CD14-positive monocyte (primary cell): Measurements from ENCODE around the gene PHACTR4. TPM values are rescaled to one million over a fixed set of nuclear protein-coding genes. Genes with fewer than 3 reads are reported as not detected.

Experiments used
- DNase-seq, 3 donors: peaks; one replicate each; pipeline ENCODE4 v3.0.0-alpha.2; 2011 to 2022
- H2AFZ ChIP-seq: 2 replicates; pipeline ENCODE4 v1.6.0; 2012; ENCODE audit warnings: mild to moderate bottlenecking, low read depth, low read length, inconsistent platforms; ENCODE audit not compliant: insufficient read depth, poor library complexity, severe bottlenecking
- H3K27ac ChIP-seq, 2 donors: 1 replicate in 1 of 2; 2 replicates in 1 of 2; pipeline ENCODE4 v1.5.1; 2012 to 2013; ENCODE audit warnings: low read length in 2 of 2, control low read depth in 1 of 2, inconsistent platforms in 1 of 2, low read depth in 1 of 2, mild to moderate bottlenecking in 1 of 2
- H3K27me3 ChIP-seq, 2 donors: one replicate each; pipeline versions ENCODE4 v1.6.0 to v1.6.1; 2011 to 2013; ENCODE audit warnings: low read length in 2 of 2; ENCODE audit not compliant: control insufficient read depth in 2 of 2, insufficient read depth in 2 of 2
- H3K36me3 ChIP-seq, 2 donors: replicated peaks in 1 of 2; 1 replicate in 1 of 2; 2 replicates in 1 of 2; pipeline versions ENCODE4 v1.5.1 to v1.6.1; 2012 to 2013; ENCODE audit warnings: low read length in 2 of 2, control low read depth in 1 of 2, inconsistent platforms in 1 of 2, mild to moderate bottlenecking in 1 of 2; ENCODE audit not compliant: insufficient read depth in 2 of 2, control insufficient read depth in 1 of 2
- H3K4me1 ChIP-seq, 2 donors: 1 replicate in 1 of 2; 2 replicates in 1 of 2; pipeline versions ENCODE4 v1.5.1 to v1.6.1; 2012 to 2013; ENCODE audit warnings: low read length in 2 of 2, control low read depth in 1 of 2, inconsistent platforms in 1 of 2, mild to moderate bottlenecking in 1 of 2, moderate library complexity in 1 of 2; ENCODE audit not compliant: insufficient read depth in 2 of 2, control insufficient read depth in 1 of 2
- H3K4me2 ChIP-seq: replicated peaks from 2 replicates; pipeline ENCODE3; 2012; ENCODE audit warnings: low read length, moderate library complexity, mild to moderate bottlenecking; ENCODE audit not compliant: poor library complexity, severe bottlenecking; ENCODE audit errors: extremely low read depth
- H3K4me3 ChIP-seq, 3 experiments: fragments of 200-600 bp in 1 of 3; sonication (generic) in 1 of 3; replicated peaks in 1 of 3; 1 replicate in 2 of 3; 2 replicates in 1 of 3; pipeline ENCODE4 v1.5.1; 2011 to 2013; ENCODE audit warnings: low read length in 3 of 3, mild to moderate bottlenecking in 3 of 3, control low read depth in 2 of 3, low read depth in 2 of 3, inconsistent platforms in 1 of 3, moderate library complexity in 1 of 3
- H3K79me2 ChIP-seq: 2 replicates; pipeline ENCODE4 v1.6.0; 2012; ENCODE audit warnings: mild to moderate bottlenecking, control low read depth, inconsistent platforms, low read length, moderate library complexity; ENCODE audit not compliant: insufficient read depth
- H3K9ac ChIP-seq: 2 replicates; pipeline ENCODE4 v1.6.0; 2017; ENCODE audit warnings: low read length, mild to moderate bottlenecking; ENCODE audit not compliant: insufficient read depth, poor library complexity, severe bottlenecking
- H3K9me3 ChIP-seq, 2 donors: replicated peaks in 1 of 2; 1 replicate in 1 of 2; 2 replicates in 1 of 2; pipeline versions ENCODE4 v1.5.1 to v1.6.1; 2012 to 2013; ENCODE audit warnings: low read length in 2 of 2, control low read depth in 1 of 2; ENCODE audit not compliant: control insufficient read depth in 1 of 2, insufficient read depth in 1 of 2
- H4K20me1 ChIP-seq: 2 replicates; pipeline ENCODE4 v1.6.0; 2012; ENCODE audit warnings: mild to moderate bottlenecking, low read length, control low read depth, moderate library complexity; ENCODE audit not compliant: insufficient read depth
- H3K27ac Mint-ChIP-seq, 7 donors: one replicate each; pipeline ENCODE4 v1.8.0; 2020; ENCODE audit warnings: mild to moderate bottlenecking in 7 of 7, mixed read lengths in 7 of 7, moderate library complexity in 6 of 7, inconsistent platforms in 2 of 7
- H3K27me3 Mint-ChIP-seq, 3 donors: one replicate each; pipeline ENCODE4 v1.8.0; 2021 to 2022; ENCODE audit warnings: low read depth in 3 of 3, mild to moderate bottlenecking in 3 of 3, mixed read lengths in 3 of 3, moderate library complexity in 3 of 3, inconsistent platforms in 1 of 3
- H3K36me3 Mint-ChIP-seq, 2 donors: one replicate each; pipeline ENCODE4 v1.8.0; 2020; ENCODE audit warnings: mixed read lengths in 2 of 2, inconsistent platforms in 1 of 2, mild to moderate bottlenecking in 1 of 2
- H3K4me1 Mint-ChIP-seq: one replicate; pipeline ENCODE4 v1.8.0; 2020; ENCODE audit warnings: mild to moderate bottlenecking, mixed read lengths
- H3K4me3 Mint-ChIP-seq, 2 donors: one replicate each; pipeline ENCODE4 v1.8.0; 2020; ENCODE audit warnings: mild to moderate bottlenecking in 2 of 2, mixed read lengths in 2 of 2, moderate library complexity in 1 of 2
- H3K9me3 Mint-ChIP-seq, 7 donors: one replicate each; pipeline ENCODE4 v1.8.0; 2020 to 2022; ENCODE audit warnings: mixed read lengths in 7 of 7, mild to moderate bottlenecking in 6 of 7, moderate library complexity in 6 of 7, inconsistent platforms in 2 of 7
- WGBS: methylation state at CpG from one replicate; pipeline ENCODE4 v1.1.5; 2013; ENCODE audit warnings: missing lambda C conversion rate; ENCODE audit not compliant: insufficient coverage; 5-methylcytosine and 5-hydroxymethylcytosine counted together
- intact Hi-C, 2 donors: fragments of 100-400 bp; cut with micrococcal nuclease; formaldehyde crosslinking; loops; one replicate each; pipeline versions ENCODE4 v1.15.0 to v1.15.1; 2023
- polyA plus RNA-seq, 3 donors: library from polyadenylated mRNA; depleted of rRNA in 1 of 3; unstranded in 2 of 3; stranded (reverse) in 1 of 3; fragments of 300-500 nt in 2 of 3; fragments of >200 nt in 1 of 3; fragmentation: Illumina TruSeq in 2 of 3; gene quantifications; 1 replicate in 2 of 3; 2 replicates in 1 of 3; pipeline ENCODE4 v1.2.3, GENCODE V29; 2012 to 2021
- TF ChIP-seq, protein P1 (sequence below): fragments of 200-600 bp; IDR thresholded peaks from one replicate; pipeline ENCODE4 v1.8.0; 2022; ENCODE audit warnings: antibody characterized with exemption, mild to moderate bottlenecking

Gene PHACTR4
- polyA plus RNA-seq, 3 donors: 2.9 to 9.7 (median 2.9) TPM

DNA sequence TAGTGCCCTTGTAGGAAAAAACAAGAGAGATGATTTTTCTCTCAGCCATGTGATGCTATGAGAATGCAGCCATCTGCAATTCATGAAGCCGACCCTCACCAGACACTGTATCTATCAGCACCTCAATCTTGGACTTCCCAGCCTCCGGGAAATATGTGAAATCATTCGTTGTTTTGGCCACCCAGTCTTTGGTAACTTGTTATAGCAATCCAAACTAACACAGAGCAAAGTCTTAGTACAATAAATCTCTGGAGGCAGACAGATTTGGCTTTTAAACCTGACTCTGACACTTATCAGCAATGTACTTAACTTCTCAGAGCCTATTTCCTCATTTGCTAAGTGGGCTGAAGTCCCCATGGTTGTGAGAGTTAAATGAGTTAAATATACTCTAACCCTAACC, 45.8 kb upstream of the PHACTR4 start:
- intact Hi-C loops: no loop called here
- Mint-ChIP-seq H3K4me1 (peaks cover 26% of the 10 kb centered on the region), H3K9me3 (no peaks in the 10 kb centered on the region), H3K4me3 (no peak overlapping the region), H3K27ac (no peak overlapping the region), H3K27me3 (no peaks in the 10 kb centered on the region), H3K36me3 (no peaks in the 10 kb centered on the region)
- Histone ChIP-seq H3K9me3 (no peaks in the 10 kb centered on the region), H4K20me1 (no peaks in the 10 kb centered on the region), H2AFZ (peak overlapping the region; percentile 14), H3K27me3 (no peaks in the 10 kb centered on the region), H3K9ac (no peak overlapping the region), H3K27ac (no peak overlapping the region), H3K79me2 (peaks cover 9% of the 10 kb centered on the region), H3K36me3 (no peaks in the 10 kb centered on the region), H3K4me1 (peaks cover 25 to 27% of the 10 kb centered on the region in 2 donors), H3K4me2 (no peak overlapping the region), H3K4me3 (no peak overlapping the region)
- no peak for DNase-seq
- TF ChIP-seq, protein P1, sequence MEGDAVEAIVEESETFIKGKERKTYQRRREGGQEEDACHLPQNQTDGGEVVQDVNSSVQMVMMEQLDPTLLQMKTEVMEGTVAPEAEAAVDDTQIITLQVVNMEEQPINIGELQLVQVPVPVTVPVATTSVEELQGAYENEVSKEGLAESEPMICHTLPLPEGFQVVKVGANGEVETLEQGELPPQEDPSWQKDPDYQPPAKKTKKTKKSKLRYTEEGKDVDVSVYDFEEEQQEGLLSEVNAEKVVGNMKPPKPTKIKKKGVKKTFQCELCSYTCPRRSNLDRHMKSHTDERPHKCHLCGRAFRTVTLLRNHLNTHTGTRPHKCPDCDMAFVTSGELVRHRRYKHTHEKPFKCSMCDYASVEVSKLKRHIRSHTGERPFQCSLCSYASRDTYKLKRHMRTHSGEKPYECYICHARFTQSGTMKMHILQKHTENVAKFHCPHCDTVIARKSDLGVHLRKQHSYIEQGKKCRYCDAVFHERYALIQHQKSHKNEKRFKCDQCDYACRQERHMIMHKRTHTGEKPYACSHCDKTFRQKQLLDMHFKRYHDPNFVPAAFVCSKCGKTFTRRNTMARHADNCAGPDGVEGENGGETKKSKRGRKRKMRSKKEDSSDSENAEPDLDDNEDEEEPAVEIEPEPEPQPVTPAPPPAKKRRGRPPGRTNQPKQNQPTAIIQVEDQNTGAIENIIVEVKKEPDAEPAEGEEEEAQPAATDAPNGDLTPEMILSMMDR: no peak
- 18% methylated on average over 2 of the region's 3 CpGs for WGBS

DNA sequence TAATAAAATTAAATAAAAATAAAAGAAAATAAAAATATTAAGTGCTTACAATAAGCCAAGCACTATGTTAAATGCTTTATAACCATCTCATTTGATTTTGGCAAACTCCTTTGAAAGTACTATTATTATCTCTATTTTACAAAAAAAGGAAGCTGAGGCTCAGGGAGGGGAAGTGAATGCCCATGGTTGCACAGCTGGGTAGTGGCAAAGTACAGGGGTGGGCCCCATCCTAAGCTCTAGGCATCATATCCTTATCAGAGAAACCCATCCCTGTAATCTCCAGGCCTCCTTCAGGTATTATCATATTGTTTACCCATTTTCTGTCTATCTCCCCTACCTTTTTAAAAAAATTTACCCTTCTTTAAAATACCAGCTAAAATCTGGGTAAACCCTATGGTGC, 43.0 kb upstream of the PHACTR4 start:
- H3K79me2 ChIP-seq: peaks cover 25% of the 10 kb centered on the region
- H4K20me1 ChIP-seq: no peaks in the 10 kb centered on the region
- H3K4me2 ChIP-seq: peak overlapping the region; percentile 1
- H3K4me3 Mint-ChIP-seq: no peak overlapping the region
- peaks cover 4 to 11% of the 10 kb centered on the region in 2 donors for H3K36me3 ChIP-seq
- peaks cover 33 to 35% of the 10 kb centered on the region in 2 donors for H3K4me1 ChIP-seq
- H3K4me1 Mint-ChIP-seq: peaks cover 32% of the 10 kb centered on the region
- H3K27me3 ChIP-seq: no peaks in the 10 kb centered on the region
- peak overlapping the region; percentile 29 for H2AFZ ChIP-seq
- intact Hi-C loops: loop anchor here (2.0 to 5.0 kb wide), 2 partner anchors 42 to 79 kb away; no protein-coding TSS in a partner anchor
- H3K9me3 ChIP-seq: no peaks in the 10 kb centered on the region
- peak overlapping the region in 1 of 3 experiments; percentile 32 for H3K4me3 ChIP-seq
- peak; percentile 18 to 63 (median 51) for DNase-seq
- H3K27me3 Mint-ChIP-seq: peaks cover 0 to 6% (median 1%) of the 10 kb centered on the region in 3 donors
- H3K27ac Mint-ChIP-seq: peak overlapping the region; percentile 47 to 98 (median 89)
- H3K36me3 Mint-ChIP-seq: peaks cover 5 to 7% of the 10 kb centered on the region in 2 donors
- TF ChIP-seq, protein P1: no peak
- peaks cover 0 to 5% (median 0%) of the 10 kb centered on the region in 7 donors for H3K9me3 Mint-ChIP-seq
- H3K27ac ChIP-seq: peak overlapping the region in 1 of 2 donors; percentile 68
- no peak overlapping the region for H3K9ac ChIP-seq
